GM18873 (cell line): ENCODE measurements around the gene DIDO1.
"Not testable (repeated sequence)": the region's sequence is repeated elsewhere in the genome, so short reads cannot be mapped to it uniquely, and the experiment has no call there.

Source experiments
- ATAC-seq: cut with Tn5 transposase; IDR thresholded peaks from one replicate; pipeline ENCODE4 v1.9.1; 2021; ENCODE audit warnings: mild to moderate bottlenecking, moderate library complexity, moderate number of reproducible peaks; ENCODE audit not compliant: unreplicated experiment, low FRiP score

The DIDO1 gene

GRCh38 chr20:62882426-62882825 is 43.9 kb downstream of the DIDO1 start:
- no peak for ATAC-seq

- no peak for ATAC-seq
Observed at GRCh38 chr20:62881662-62882395, 44.5 kb downstream of the DIDO1 start.

- ATAC-seq, result no peak
Observed at GRCh38 chr20:62880935-62881661, 45.2 kb downstream of the DIDO1 start.

- no peak for ATAC-seq
Observed at GRCh38 chr20:62880147-62880934, 46.0 kb downstream of the DIDO1 start.

GRCh38 chr20:62879275-62880146 is 46.8 kb downstream of the DIDO1 start:
- ATAC-seq, result no peak

- ATAC-seq, result no peak
Observed at GRCh38 chr20:62878244-62879038, 47.9 kb downstream of the DIDO1 start.

GRCh38 chr20:62876902-62877816 is 49.1 kb downstream of the DIDO1 start:
- no peak for ATAC-seq

GRCh38 chr20:62876501-62876901 is 49.8 kb downstream of the DIDO1 start:
- no peak for ATAC-seq

- no peak for ATAC-seq
Observed at GRCh38 chr20:62875419-62876361, 50.6 kb downstream of the DIDO1 start.

- ATAC-seq, result no peak
Observed at GRCh38 chr20:62874964-62875344, 51.4 kb downstream of the DIDO1 start.

GRCh38 chr20:62873681-62874031 is 52.6 kb downstream of the DIDO1 start:
- ATAC-seq, result not testable (repeated sequence)

GRCh38 chr20:62873280-62873679 is 53.0 kb downstream of the DIDO1 start:
- no peak for ATAC-seq

GRCh38 chr20:62872862-62873261 is 53.4 kb downstream of the DIDO1 start:
- ATAC-seq, result no peak

GRCh38 chr20:62872184-62872847 is 54.0 kb downstream of the DIDO1 start:
- ATAC-seq, result no peak

GRCh38 chr20:62864207-62864606 is 62.1 kb downstream of the DIDO1 start:
- no peak for ATAC-seq

- ATAC-seq, result no peak
Observed at GRCh38 chr20:62861726-62862336, 64.5 kb downstream of the DIDO1 start, which contains the start of gene TCFL5. TSS of gene TCFL5 (minus strand) at chr20:62861822. CDS start at chr20:62861670, 152 bp downstream.
